ENCODE data around the gene RTN1.

Gene RTN1

DNA sequence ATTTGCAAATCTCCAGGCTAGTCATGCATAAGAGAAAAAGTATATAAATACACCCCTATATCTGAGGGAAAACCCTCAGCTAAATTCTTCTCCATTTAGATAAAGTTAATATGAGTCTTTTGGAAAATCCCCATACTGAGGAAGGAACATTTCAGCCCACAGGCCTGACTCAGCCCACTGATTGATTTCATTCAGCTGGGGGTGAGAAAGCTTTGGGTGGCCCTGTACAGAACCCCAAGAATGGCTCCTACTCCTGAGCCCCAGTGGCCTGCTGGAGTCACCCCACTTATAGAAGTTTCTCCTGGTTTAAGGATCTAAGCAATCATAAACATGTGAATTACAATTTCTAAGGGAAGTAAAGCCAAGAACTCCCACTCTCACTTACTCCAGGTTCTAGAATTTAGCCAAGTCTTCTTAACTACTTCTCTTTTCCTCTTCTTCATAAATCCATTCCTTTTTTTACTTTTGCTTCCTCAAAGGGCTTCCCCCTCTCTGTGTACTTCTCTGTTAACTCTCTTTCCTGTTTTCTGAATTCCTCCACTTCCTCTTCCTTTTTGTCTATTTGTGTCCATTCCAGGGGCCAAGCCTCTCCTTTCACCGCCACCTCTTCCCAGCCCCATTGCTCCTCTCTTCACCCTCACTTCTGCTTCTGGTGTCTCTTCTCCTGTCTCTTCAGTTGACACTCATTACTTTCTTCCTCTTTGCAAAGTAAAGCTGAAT, 21.0 kb downstream of the RTN1 start:
- no peak for DNase-seq

DNA sequence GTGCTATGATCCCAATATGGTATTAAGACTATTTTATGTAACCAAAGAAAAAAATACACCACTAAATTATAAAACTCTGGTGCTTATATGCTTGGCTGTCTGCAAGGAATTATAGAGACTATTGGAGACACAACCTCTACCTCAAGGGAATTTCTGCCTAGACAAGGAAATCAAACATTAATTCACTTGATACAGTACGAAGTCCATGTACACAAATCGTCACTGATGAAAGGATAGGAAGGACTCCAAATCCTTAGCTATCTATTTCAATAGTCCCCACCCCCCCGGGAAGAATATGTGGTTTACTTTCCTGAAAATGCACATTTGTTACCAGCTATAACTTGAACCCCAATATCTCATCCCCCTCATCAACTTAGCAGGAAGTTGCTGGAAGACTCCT, 21.9 kb downstream of the RTN1 start:
- DNase-seq = no peak

DNA sequence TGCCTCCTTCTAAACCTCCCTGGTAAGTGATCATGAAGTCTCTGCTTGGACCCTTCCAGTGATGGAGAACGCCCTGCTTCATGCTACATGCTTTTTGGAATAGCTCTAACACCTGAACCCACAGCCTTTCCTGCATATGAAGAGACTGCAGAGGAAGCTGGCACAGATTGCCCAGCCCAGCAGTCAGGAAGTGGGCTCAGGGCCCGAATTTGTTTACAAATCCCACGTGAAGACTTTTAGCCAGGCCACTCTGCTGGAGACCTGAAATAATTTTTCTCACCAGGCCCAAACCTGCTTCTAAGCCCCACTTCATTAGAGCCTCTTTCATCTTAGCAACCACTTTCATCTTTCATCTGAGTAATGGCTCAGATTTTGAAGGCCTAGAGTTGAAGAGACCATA, 22.9 kb downstream of the RTN1 start:
- no peak for DNase-seq

DNA sequence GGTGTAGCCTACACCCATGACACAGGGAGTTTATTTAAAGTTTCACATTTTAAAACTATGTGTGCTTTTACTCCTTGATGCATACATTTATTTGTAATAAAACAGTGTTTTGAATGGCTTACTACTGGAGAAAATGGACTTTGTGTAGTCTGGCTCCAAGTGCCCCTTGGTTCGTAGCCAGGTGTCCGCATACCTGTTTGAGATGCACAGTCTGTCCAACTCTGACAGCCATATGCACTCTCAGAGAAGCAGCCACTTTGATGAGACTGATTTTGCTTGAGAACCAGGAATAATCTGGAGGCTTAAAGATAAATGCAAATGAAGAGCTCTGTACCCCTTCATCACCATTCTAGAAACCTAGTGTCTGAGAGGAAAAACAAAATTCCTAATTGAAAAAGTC, 24.0 kb downstream of the RTN1 start:
- DNase-seq = no peak

DNA sequence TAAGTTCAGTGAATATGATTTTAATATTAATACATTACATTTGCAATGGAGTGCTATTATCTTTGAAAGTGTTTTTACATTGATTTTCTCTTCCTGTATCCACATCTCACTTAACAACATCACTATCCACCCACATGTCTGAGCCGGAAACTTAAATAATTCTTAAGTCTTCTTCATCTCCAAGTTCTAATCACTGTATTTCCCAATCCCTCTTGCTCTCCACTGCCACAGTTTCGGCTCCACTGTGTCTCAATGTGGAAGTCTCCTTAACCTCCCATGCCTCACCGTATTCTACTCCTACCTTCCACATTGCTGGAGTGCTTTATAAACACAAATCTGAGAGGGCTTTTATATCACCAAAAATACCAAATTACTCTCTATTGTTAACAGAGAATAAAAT, 25.3 kb downstream of the RTN1 start:
- no peak for DNase-seq

DNA sequence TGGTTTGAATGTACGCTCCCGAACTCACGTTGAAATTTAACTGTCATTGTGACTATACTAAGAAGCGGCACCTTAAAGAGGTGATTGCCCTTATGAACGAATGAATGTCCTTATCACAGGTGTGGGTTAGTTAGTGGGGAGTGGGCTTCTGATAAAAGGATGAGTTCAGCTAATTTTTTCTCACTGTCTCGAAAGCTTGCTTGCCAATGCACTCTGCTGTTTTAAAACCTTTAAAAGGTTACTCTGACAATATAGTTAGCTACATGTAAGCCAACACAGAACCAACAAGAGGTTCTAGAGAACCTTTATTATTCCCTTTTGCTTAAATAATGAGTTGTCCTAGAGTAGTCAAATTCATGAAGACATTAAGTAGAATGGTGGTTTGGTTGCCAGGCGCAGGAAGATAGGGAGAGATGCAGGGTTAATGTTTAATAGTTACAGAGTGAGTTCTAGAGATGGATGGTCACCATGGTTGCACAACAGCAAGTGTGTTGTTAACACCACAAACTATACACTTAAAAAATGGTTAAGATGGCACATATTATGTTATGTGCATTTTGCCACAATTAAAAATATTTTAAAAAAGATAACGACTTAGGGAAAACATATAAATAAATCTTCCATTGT, 26.3 kb downstream of the RTN1 start:
- DNase-seq = no peak

DNA sequence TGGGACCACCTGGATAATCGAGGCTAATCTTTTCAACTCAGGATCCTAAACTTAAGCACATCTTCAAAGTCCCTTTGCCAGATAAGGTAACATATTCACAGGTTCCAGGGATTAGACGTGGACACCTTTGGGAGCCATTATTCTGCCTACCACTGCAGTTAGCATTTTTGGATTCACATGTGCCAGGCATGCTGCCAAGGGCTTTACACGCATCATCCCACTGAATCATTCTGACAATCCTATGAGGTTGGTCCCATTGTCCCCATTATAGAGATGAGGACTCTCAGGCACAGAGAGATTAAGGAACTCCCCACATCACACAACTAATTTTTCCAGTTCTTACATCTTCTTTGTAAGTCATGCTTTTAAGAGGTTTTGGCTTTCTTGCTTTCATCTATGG, 34.5 kb downstream of the RTN1 start:
- DNase-seq = no peak

DNA sequence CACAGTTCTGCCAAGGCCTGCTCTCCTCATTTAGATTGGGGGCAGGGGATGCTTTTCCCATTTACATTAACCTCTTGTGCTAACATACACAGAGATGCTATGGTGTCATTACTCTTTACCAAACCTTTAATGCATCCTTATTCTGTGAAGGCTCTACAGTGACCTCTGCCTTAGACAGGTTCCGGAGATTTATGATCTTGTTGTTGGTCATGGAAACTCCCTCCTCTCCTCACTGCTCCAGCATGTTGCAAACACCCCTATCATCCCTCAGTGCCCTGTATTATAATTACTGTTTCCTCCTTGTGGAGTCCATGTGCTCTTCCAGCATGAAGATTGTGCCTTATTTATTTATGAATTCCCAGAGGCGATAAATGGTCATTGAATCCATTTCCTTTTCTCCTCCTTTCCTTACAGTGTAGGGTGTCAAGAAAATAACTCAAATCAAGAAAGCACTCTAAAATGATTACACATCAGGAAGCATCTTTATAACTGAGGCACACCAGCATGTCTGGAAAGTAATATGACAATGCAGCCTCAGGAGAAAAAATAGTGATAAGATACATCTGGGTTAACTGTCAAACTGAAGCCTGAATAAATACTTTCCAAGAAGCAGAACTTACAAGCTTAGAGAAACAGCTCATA, 37.8 kb downstream of the RTN1 start:
- DNase-seq = no peak

DNA sequence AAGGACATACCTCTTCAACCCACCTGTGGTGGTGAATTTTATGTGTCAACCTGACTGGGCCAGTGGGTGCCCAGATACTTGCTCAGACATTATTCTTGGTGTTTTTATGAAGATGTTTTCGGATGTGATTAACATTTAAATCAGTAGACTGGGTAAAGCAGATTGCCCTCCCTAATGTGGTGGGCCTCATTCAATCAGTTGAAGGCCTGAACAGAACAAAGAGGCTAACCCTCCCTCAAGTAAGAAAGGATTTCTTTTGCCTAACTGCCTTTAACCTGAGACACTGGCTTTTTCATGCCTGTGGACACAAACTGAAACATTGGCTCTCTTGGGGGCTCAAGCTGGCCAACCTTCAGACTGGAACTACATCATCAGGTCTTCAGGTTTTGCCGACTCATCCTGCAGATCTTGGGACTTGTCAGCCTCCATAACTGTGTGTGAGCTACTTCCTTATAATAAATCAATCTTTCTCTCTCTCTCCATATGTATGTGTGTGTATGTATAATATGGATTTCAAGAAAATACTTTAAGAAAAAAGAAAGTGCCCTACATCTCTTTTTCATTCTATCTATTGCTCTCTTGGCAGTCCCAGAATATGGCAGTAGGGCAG, 39.4 kb downstream of the RTN1 start:
- peak; percentile 28 for DNase-seq

DNA sequence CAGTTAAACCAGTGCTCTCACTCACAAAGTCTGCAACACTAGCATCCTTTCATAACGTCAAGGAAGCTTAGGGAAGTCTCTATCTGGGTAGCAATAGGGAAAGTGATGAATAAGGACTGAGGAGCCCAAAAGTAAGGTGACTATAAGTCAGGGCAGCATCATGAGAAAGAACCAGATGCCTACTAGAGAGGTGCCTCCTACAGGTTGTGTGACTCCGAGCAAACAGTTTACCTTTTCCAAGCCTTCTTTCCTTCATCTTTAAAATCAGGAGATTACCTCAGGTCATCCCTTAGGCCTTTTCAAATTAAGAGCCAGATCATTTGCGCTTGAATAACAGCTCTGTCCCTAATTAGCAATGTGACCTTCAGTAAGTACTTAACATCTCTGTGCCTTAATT, 40.2 kb downstream of the RTN1 start:
- DNase-seq = no peak

DNA sequence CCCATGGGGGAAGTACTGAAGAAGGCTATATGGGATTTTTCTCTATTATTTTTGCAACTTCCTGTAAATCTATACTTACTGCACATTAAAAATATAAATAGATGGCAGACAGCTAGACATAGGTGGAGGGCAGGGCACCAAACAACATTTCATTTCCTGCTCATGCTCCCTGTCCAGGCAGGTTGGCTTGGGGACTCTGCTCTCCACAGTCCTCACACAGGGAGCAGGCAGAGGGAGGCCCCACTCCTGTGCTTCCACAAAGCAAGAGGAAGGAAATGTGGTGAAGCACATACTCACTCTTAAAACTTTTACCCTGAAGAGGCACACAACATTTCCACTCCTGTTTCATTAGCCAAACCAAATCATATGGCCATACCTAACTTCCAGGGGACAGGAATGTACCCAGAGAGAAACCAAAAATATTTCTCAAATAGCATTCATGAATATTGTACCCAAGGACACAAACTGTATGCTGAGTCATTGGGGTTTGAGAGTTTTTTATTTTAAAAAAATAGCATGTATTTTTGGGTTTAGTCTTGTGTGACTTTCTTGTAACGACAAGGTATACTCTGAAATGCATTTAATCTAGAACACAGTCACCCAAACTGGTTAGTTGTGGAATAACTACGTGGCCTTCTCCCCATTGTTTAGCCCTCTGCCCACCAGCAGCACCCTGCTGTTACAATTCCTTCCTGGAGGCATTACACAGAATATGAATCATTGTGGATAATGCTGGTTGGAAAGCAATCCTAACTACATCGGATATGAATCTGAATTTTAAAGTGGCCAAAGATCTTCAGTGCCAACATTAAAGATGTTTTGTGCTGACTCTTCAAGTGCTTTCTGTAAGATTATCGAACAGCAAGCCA, 40.9 kb downstream of the RTN1 start:
- peak; percentile 66 for DNase-seq

DNA sequence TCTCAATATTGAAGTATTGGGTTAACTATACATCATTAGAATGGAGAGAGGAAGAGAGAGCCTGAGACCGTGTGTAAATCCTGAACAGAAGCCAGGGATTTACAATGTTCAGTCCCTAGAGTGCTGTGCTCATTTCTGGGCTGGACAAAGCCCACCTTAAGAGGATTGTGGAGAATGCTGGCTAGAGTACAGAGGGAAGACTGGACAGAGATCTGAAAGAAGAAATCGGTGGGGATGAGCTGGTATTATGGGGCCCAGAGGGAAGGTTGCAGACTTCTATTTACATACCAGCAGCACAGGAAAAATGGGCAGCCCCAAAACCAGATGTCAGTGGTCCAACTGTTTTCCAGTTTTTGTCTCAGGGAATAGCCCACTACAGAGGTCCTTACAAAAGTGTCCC, 42.3 kb downstream of the RTN1 start:
- no peak for DNase-seq

DNA sequence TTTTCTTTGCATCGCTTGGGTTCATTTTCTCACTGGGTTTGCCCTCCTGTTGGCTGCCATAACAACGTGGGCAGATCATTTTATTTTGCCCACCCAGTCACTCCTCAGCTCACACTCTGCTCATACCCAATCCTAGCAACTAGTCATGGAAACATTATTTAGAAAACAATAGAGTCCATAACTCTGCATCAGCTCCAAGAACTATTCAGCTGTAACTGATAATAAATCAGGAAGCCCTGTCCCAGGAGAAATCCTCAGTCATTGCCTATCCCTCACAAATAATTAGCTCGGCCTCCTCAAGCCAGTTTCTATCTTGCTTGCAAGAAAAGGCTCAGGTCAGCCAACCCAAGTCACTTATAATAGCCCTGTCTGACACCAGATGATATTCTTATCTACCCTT, 43.2 kb downstream of the RTN1 start:
- no peak for DNase-seq

DNA sequence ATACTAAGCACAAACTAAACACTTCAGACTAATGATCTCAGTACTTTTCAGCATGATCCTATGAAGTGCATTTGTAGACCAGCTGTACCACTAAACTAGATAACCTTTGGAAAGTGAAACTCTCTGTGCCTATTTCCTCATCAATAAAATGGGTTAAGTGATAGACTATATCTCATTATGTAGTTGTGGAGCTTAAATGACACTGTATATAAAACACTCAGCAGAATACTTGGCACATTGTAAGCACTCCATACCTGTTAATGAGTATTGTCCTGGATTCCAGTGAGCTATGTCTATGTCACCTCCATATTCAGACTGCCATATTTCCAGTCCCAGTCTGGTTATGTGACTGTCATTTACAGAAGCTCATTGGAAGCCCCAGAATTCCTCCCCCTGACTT, 44.4 kb downstream of the RTN1 start:
- no peak for DNase-seq

DNA sequence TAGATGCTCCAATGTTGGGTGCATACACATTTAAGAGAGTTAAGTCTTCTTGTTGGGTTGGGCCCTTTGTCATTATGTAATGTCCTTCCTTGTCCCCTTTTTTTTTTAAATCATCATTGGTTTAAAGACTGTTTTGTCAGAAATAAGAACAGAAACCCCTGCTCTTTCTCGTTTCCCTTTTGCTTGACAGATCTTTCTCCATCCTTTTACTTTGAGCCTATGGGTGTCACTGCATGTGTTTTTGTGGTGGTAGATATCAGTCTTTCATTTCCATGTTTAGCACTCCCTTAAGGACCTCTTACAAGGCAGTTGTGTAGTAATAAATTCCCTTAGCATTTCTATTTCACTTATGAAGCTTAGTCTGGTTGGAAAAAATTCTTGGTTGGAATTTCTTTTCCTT, 47.4 kb downstream of the RTN1 start:
- DNase-seq = no peak

DNA sequence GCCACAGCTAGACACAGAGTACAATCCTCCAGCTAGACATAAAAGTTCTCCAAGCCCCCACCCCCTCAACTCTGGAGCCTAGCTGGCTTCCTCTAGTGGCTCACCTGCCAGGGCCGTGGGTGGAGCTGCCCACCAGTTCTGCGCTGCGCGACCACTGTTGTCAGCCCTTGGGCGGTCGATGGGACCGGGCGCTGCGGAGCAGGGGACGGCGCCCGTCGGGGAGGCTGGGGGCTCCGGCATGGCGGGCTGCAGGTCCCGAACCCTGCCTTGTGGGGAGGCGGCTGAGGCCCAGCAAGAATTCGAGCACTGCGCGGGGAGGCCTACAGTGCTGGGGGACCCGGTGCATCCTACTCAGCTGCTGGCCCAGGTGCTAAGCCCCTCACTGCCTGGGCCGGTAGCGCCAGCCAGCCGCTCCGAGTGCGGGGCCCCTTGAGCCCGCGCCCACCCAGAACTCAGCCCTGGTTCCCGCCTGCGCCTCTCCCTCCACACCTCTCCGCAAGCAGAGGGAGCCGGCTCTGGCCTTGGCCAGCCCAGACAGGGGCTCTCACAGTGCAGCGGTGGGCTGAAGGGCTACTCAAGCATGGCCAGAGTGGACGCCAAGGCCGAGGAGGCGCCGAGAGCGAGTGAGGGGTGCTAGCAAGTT, 51.0 kb downstream of the RTN1 start:
- no peak for DNase-seq

DNA sequence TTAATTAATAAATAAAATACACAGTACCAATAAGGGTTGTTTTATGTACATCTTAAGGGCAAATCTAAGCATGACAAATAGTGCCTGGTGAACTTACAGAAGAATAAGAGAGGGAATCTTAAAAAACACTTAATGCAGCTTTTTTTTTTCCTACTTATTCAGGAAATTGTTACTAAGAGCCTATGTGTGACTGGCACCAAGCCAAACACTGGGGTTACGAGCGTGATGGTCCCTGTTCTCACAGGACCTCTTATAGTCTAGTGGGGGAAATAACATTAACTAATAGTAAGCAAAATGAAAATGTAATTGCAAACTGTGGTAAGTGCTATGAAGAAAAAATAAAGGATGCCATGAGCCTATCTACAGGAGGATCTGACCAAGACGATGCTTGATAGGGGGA, 53.6 kb downstream of the RTN1 start:
- DNase-seq = no peak

DNA sequence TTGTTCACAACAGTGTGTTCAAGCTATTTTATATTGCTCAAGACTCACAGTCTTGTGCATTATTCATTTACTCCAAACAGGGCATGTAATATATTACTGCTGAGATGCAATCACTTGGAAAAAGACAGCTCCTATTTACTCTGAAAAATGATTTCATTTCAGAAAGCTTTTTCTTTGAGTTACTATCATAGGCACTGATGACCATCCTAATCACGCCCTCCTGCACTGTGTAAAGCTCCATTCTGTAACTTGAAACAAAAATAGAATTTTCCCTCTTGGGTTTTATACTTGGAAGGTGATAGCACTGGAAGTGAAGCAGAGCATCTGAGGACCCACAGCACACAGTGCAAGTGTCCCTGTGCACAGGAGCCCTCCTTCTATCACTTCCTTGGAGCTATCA, 55.6 kb downstream of the RTN1 start:
- DNase-seq = no peak

DNA sequence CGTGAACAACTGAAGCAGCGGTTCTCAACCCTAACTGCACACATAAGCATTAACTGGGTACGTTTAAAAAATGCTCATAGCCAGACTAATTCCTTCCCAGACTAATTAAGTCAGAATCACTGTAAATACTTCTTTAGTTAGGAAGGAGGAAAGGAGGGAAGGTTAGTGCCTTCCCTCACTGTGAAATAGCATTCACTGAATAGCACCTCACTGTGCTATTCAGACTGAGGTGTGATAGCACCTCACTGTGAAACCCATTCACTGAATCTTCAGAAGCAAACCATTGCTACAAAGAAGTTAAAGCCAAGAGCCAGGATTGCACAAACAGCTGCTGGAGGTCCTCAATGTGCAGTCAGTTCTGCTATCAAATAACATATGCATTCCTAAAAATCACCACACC, 58.8 kb downstream of the RTN1 start:
- no peak for DNase-seq

DNA sequence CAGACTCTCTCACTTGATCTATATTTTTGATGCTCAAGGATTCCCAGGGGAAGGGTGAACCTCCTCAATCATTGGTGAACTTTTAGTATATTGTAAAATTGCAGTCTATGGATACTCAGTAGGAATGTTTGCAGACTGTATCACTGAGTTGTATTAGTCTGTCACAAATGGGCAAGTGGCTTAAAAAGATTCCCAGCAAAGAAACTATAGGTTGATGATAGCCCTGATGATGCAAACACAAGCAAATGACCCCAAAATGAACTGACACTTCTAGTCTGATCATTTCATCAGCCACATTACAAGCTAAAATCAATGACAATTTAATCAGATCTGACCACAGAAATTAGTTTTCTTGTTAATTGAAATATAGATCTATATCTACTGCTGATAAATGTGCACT, 59.5 kb downstream of the RTN1 start:
- DNase-seq = no peak

DNA sequence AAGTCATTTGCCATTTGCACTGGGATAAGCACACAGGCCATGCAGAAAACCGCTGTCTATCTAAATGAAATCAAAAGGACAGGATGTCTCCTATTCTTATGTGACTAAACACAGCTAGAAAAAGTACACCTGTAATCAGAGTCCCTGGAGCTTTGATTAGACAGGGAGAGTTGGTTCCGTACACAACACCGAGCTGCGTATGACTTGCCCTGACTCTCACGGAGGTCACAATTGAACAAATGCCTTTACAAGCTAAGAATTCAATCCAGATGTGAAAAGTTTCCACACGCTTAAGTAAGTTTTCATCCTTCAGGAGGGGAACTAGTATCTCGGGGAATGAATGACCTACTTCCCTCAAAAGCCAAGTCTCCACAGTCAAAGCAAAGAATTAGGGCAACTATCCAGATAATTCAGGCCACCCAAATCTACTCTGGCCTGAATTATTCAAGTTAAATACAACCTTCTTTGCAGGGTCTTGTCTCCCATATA, 67.5 kb downstream of the RTN1 start:
- DNase-seq = no peak

DNA sequence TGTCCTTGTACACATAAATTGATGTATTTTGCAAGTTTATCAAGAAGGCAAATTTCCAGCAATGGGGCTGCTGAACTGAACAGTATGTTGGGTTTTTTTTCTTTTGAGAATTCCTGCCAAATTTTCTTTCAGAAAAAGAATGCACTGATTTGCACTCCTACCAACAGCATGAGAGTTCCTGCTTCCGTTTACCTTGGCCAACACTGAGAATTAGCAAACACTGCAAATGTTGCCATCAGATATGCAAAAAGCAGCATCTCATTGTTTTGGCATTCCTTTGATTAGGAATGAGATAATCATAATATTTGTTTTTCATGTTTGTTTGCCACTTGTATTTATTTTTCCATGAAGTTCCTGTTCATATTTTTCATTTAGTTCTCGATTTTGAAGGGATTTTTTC, 82.4 kb downstream of the RTN1 start:
- no peak for DNase-seq
